H1 (cell line): Measurements from ENCODE around the gene P2RY1. TPM values are rescaled to one million over a fixed set of nuclear protein-coding genes. Genes with fewer than 3 reads are reported as not detected.

ENCODE experiments used
- BCL11A ChIP-seq, 2 experiments: IDR thresholded peaks; one replicate each; pipeline ENCODE4 v1.6.1; 2011; ENCODE audit warnings: low read depth in 2 of 2, low read length in 2 of 2, mild to moderate bottlenecking in 2 of 2
- CBX8 ChIP-seq: fragments of 300-800, 300-1000 bp; sonication (generic); IDR thresholded peaks from 2 replicates; pipeline ENCODE4 v1.7.1; 2016; ENCODE audit warnings: low read depth, low read length, borderline replicate concordance
- EP300 ChIP-seq, 2 experiments: IDR thresholded peaks; 1 replicate in 1 of 2; 2 replicates in 1 of 2; pipeline ENCODE4 v1.6.1; 2011 to 2012; ENCODE audit warnings: low read depth in 2 of 2, low read length in 2 of 2, mild to moderate bottlenecking in 2 of 2, borderline replicate concordance in 1 of 2, inconsistent platforms in 1 of 2, moderate library complexity in 1 of 2
- GABPA ChIP-seq: IDR thresholded peaks from 2 replicates; pipeline ENCODE4 v1.6.1; 2011; ENCODE audit warnings: mild to moderate bottlenecking, low read length, moderate library complexity, borderline replicate concordance; ENCODE audit not compliant: insufficient read depth
- JUN ChIP-seq: IDR thresholded peaks from 2 replicates; pipeline ENCODE4 v1.6.1; 2011; ENCODE audit warnings: low read depth, mild to moderate bottlenecking, improper control_type of control experiment, low read length
- RXRA ChIP-seq: IDR thresholded peaks from 2 replicates; pipeline ENCODE4 v1.6.1; 2011; ENCODE audit warnings: low read depth, mild to moderate bottlenecking, low read length, moderate library complexity; ENCODE audit not compliant: insufficient read depth
- SIX5 ChIP-seq: IDR thresholded peaks from 2 replicates; pipeline ENCODE4 v1.6.1; 2011; ENCODE audit warnings: mild to moderate bottlenecking, low read depth, low read length
- polyA plus RNA-seq, 7 experiments: library from polyadenylated mRNA; depleted of rRNA in 3 of 7; stranded (reverse) in 5 of 7; unstranded in 2 of 7; fragments of >200 nt in 5 of 7; fragments of 200-250 nt in 2 of 7; gene quantifications; 1 replicate in 5 of 7; 2 replicates in 1 of 7; 4 replicates in 1 of 7; pipeline versions ENCODE4 v1.2.1 to v1.2.3, GENCODE V29; 2011 to 2013; ENCODE audit warnings: missing spikeins in 2 of 7, mixed read lengths in 2 of 7
- total RNA-seq: library from RNA; stranded (reverse); fragmentation: NEBNext Ultra II Directional; extraction: Animal tissue kit (Norgen Biotek cat#: 25700); gene quantifications from 2 replicates; pipeline ENCODE4 v1.2.1, GENCODE V29; 2021

P2RY1 gene
- total and polyA plus RNA-seq, 2 of the 8 experiments (the other 6 are each of a cell fraction or from before 2014, with no cell fraction given) = 6.5 to 28.3 TPM

GRCh38 chr3:152793969-152794368, 41.0 kb upstream of the P2RY1 start (continued):
- TF ChIP-seq GABPA = no peak
- TF ChIP-seq RXRA = no peak
- no peak for TF ChIP-seq JUN
- TF ChIP-seq BCL11A (IDR thresholded peaks at IDR 0.05; ENCODE audit: low read depth in 2 of 2, low read length in 2 of 2) = no peak
- TF ChIP-seq SIX5 = no peak
- TF ChIP-seq CBX8 = no peak
- no peak for TF ChIP-seq EP300 (IDR thresholded peaks at IDR 0.05; ENCODE audit: borderline replicate concordance in 1 of 2, low read depth in 2 of 2, low read length in 2 of 2)
- TF ChIP-seq, all 59 proteins: peak for 0
